ENCODE measurements around the gene EFNB2. TPM values are rescaled to one million over a fixed set of nuclear protein-coding genes. Genes with fewer than 3 reads are reported as not detected.

EFNB2 gene
- total and polyA plus RNA-seq, 12 donors = 9.7 to 21.1 (median 14.3) TPM

GRCh38 chr13:106567474-106568298, 32.2 kb upstream of the EFNB2 start, which contains the start of gene ARGLU1:
TSS of gene ARGLU1 (minus strand) at chr13:106568137. CDS start at chr13:106567919, 218 bp downstream.
- no peaks in the 10 kb centered on the region for H3K27me3 ChIP-seq
- DNase-seq (peak; percentile 94 to 96), ATAC-seq (peak; percentile 90 to 98 (median 96))
- H3K27ac ChIP-seq = peak within 1 kb of the TSS; percentile 92 to 99 (median 97)
- no peaks in the 10 kb centered on the region for H3K9me3 ChIP-seq
- 1% methylated on average over 105 to 108 of the region's 108 CpGs for WGBS, 2 donors
- TF ChIP-seq CTCF (IDR thresholded peaks at IDR 0.05) = no peak
- intact Hi-C loops (cut with DNase I) = loop anchor here in 4 of 10 donors (5.0 to 10.0 kb wide), 5 partner anchors 55 to 347 kb away; no protein-coding TSS in a partner anchor
- peak within 1 kb of the TSS; percentile 66 to 96 (median 87) for H3K4me3 ChIP-seq
- peaks cover 15 to 54% (median 44%) of the 10 kb centered on the region in 9 donors for H3K4me1 ChIP-seq
- H3K36me3 ChIP-seq = no peaks in the 10 kb centered on the region

GRCh38 chr13:106566641-106567473, 31.4 kb upstream of the EFNB2 start:
- peak; percentile 57 to 77 (median 68) for ATAC-seq
- TF ChIP-seq CTCF (IDR thresholded peaks at IDR 0.05) = no peak
- Histone ChIP-seq H3K4me3 (peak overlapping the region; percentile 66 to 96 (median 87)), H3K9me3 (no peaks in the 10 kb centered on the region), H3K36me3 (no peaks in the 10 kb centered on the region), H3K27me3 (no peaks in the 10 kb centered on the region), H3K27ac (peak overlapping the region; percentile 92 to 99 (median 97)), H3K4me1 (peaks cover 19 to 62% (median 53%) of the 10 kb centered on the region in 9 donors)
- intact Hi-C loops (cut with DNase I) = loop anchor here in 4 of 10 donors (5.0 to 10.0 kb wide), 5 partner anchors 55 to 348 kb away; no protein-coding TSS in a partner anchor
- peak; percentile 65 to 66 for DNase-seq
- WGBS, 2 donors = 0% methylated on average over 34 of the region's 34 CpGs

- H3K4me3 ChIP-seq = peak overlapping the region in 7 of 10 donors; percentile 70 to 96 (median 88)
- no peak for DNase-seq
- H3K9me3 ChIP-seq = no peaks in the 10 kb centered on the region
- intact Hi-C loops (cut with DNase I) = loop anchor here in 4 of 10 donors (5.0 to 10.0 kb wide), 5 partner anchors 57 to 350 kb away; no protein-coding TSS in a partner anchor
- no peak for TF ChIP-seq CTCF (IDR thresholded peaks at IDR 0.05)
- H3K27me3 ChIP-seq = no peaks in the 10 kb centered on the region
- H3K36me3 ChIP-seq = no peaks in the 10 kb centered on the region
- H3K27ac ChIP-seq = peak overlapping the region in 3 of 10 donors; percentile 96 to 98 (median 96)
- peaks cover 19 to 78% (median 67%) of the 10 kb centered on the region in 9 donors for H3K4me1 ChIP-seq
- ATAC-seq = no peak
- 41 to 47% methylated on average over 4 of the region's 4 CpGs for WGBS, 2 donors
These were observed 29.8 kb upstream of the EFNB2 start for GRCh38 chr13:106565127-106565775.
